NB4 (cell line): Measurements from ENCODE around the gene ESYT2.

ENCODE experiments used
- POLR2A ChIP-seq: IDR thresholded peaks from 2 replicates; pipeline ENCODE4 v1.6.1; 2011; ENCODE audit warnings: mild to moderate bottlenecking; ENCODE audit not compliant: insufficient read length; ENCODE audit errors: extremely low read depth
- TF ChIP-seq, protein P1 (sequence below): IDR thresholded peaks from one replicate; pipeline ENCODE4 v1.5.1; 2012; ENCODE audit warnings: low read depth, low read length

DNA sequence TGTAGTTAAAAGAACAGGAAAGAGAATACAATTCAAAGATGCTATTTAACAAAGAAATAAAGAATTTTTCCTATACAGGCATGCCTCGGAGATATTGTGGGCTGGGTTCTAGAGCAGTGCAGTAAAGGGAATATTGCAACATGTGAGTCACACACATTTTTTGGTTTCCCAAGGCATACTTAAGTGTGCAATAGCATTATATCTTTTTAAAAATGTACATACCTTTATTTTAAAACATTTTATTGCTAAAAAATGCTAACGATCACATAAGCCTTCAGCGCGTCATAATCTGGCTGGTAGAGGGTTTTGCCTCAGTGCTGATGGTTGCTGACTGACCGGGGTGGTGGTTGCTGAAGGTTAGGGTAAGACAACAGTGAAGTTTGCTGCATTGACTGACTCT, 54.4 kb downstream of the ESYT2 start:
- TF ChIP-seq, protein P1, sequence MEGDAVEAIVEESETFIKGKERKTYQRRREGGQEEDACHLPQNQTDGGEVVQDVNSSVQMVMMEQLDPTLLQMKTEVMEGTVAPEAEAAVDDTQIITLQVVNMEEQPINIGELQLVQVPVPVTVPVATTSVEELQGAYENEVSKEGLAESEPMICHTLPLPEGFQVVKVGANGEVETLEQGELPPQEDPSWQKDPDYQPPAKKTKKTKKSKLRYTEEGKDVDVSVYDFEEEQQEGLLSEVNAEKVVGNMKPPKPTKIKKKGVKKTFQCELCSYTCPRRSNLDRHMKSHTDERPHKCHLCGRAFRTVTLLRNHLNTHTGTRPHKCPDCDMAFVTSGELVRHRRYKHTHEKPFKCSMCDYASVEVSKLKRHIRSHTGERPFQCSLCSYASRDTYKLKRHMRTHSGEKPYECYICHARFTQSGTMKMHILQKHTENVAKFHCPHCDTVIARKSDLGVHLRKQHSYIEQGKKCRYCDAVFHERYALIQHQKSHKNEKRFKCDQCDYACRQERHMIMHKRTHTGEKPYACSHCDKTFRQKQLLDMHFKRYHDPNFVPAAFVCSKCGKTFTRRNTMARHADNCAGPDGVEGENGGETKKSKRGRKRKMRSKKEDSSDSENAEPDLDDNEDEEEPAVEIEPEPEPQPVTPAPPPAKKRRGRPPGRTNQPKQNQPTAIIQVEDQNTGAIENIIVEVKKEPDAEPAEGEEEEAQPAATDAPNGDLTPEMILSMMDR = no peak
- TF ChIP-seq POLR2A = no peak
